Activated CD4-positive, alpha-beta T cell treated with anti-CD3 and anti-CD28 coated beads, Interleukin-2, amount 10 ng/mL, durations not matched to agents 7 days and 5 days (primary cell): ENCODE data around the gene ADCYAP1R1. TPM values are rescaled to one million over a fixed set of nuclear protein-coding genes. Genes with fewer than 3 reads are reported as not detected.

ENCODE experiments used
- CTCF ChIA-PET: fragments of 350-600 bp; sonication (Branson Sonifier 250); formaldehyde crosslinking; loops from one replicate; lab custom pipeline; 2021; ENCODE audit warnings: antibody characterized with exemption; lab: Charles Lee
- POLR2A ChIA-PET: fragments of 350-600 bp; sonication (Branson Sonifier 250); formaldehyde crosslinking; loops from one replicate; lab custom pipeline; 2021; ENCODE audit warnings: antibody characterized with exemption; lab: Charles Lee
- DNase-seq: peaks from one replicate; pipeline ENCODE4 v3.0.0-alpha.2; 2020
- H3K27ac Mint-ChIP-seq: one replicate; pipeline ENCODE4 v1.8.0; 2021; ENCODE audit warnings: mild to moderate bottlenecking, moderate library complexity, mixed read lengths
- H3K27me3 Mint-ChIP-seq: one replicate; pipeline ENCODE4 v1.8.0; 2021; ENCODE audit warnings: mixed read lengths
- H3K36me3 Mint-ChIP-seq: one replicate; pipeline ENCODE4 v1.8.0; 2021; ENCODE audit warnings: low read depth, mixed read lengths
- H3K4me1 Mint-ChIP-seq: one replicate; pipeline ENCODE4 v1.8.0; 2021; ENCODE audit warnings: mixed read lengths
- H3K4me3 Mint-ChIP-seq: one replicate; pipeline ENCODE4 v1.8.0; 2021; ENCODE audit warnings: mild to moderate bottlenecking, moderate library complexity, mixed read lengths
- H3K9me3 Mint-ChIP-seq: one replicate; pipeline ENCODE4 v1.8.0; 2021; ENCODE audit warnings: mixed read lengths
- total RNA-seq, 2 experiments: library from RNA; stranded (reverse); gene quantifications; one replicate each; pipeline ENCODE4 v1.2.3, GENCODE V29; 2021

The ADCYAP1R1 gene
- total RNA-seq, 2 experiments from 2014 or later: not detected

GRCh38 chr7:31022726-31023125 is 29.4 kb upstream of the ADCYAP1R1 start:
- Mint-ChIP-seq H3K27ac (peak overlapping the region; percentile 58), H3K9me3 (peaks cover 18% of the 10 kb centered on the region), H3K4me3 (no peak overlapping the region), H3K4me1 (peaks cover 59% of the 10 kb centered on the region), H3K36me3 (peaks cover 1% of the 10 kb centered on the region), H3K27me3 (no peaks in the 10 kb centered on the region)
- POLR2A ChIA-PET: no interaction called here
- no peak for DNase-seq
- CTCF ChIA-PET: interaction anchor here (0.9 kb wide), 1 partner anchor 17 kb away, joined by 3 read pairs; no protein-coding TSS in a partner anchor

DNA sequence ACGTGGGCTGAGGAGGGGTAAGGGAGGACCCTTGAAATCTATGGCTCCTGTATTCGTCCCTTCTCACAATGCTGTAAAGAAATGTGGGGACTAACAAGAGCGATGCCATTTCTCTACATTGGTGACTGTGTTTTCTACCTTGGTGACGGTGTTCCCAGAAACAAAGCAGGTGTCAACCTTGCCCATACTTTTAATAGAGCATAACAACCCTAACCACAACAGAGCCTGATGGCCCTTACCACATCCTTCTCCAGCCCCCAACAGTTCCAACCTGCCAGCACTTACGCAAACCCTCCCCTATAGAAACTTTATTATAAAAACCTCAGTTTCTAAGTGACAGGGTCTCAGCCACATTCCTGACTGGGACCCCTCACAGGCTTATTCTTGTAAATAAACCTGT is 28.2 kb upstream of the ADCYAP1R1 start:
- ChIA-PET POLR2A (no interaction called here), CTCF (no interaction called here)
- Mint-ChIP-seq H3K27ac (peak overlapping the region; percentile 79), H3K9me3 (peaks cover 18% of the 10 kb centered on the region), H3K4me3 (no peak overlapping the region), H3K27me3 (no peaks in the 10 kb centered on the region), H3K4me1 (peaks cover 51% of the 10 kb centered on the region), H3K36me3 (peaks cover 1% of the 10 kb centered on the region)
- DNase-seq: peak; percentile 13

- DNase-seq: no peak
- Mint-ChIP-seq H3K4me1 (peaks cover 31% of the 10 kb centered on the region), H3K4me3 (no peak overlapping the region), H3K36me3 (peaks cover 1% of the 10 kb centered on the region), H3K27me3 (no peaks in the 10 kb centered on the region), H3K9me3 (peaks cover 18% of the 10 kb centered on the region), H3K27ac (no peak overlapping the region)
- ChIA-PET CTCF (interaction anchor here (0.8 to 1.5 kb wide), 5 partner anchors 10 to 134 kb away, joined by 3 to 4 read pairs (median 3); no protein-coding TSS in a partner anchor), POLR2A (no interaction called here)
These were observed 24.7 kb upstream of the ADCYAP1R1 start for GRCh38 chr7:31027161-31027965.

DNA sequence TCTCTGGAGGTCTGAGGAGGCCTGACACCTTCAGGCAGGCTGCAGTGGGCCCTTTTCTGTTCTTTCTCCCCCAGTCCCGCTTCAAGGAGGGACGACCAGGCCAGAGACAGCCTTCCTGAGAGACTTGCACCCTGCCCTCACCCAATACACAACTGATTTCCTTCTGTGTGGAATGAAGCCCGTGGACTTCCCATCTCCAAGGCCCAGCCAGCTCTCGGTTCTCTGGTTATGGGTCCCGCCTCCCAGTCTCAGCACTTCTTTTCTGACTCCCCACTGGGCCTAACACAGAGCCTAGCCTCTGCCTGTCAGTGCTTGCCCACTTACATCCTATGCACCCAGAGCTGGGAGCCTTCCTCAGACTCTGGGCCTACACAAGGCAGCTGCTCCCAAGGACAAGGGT is 24.1 kb upstream of the ADCYAP1R1 start:
- DNase-seq: no peak
- peaks cover 1% of the 10 kb centered on the region for H3K36me3 Mint-ChIP-seq
- CTCF ChIA-PET: interaction anchor here (1.0 to 1.2 kb wide), 2 partner anchors 13 to 44 kb away, joined by 3 to 4 read pairs; no protein-coding TSS in a partner anchor
- H3K9me3 Mint-ChIP-seq: peaks cover 18% of the 10 kb centered on the region
- H3K27me3 Mint-ChIP-seq: peaks cover 3% of the 10 kb centered on the region
- H3K27ac Mint-ChIP-seq: no peak overlapping the region
- no peak overlapping the region for H3K4me3 Mint-ChIP-seq
- H3K4me1 Mint-ChIP-seq: peaks cover 29% of the 10 kb centered on the region
- POLR2A ChIA-PET: no interaction called here

- CTCF ChIA-PET: interaction anchor here (1.0 kb wide), 1 partner anchor 45 kb away, joined by 3 read pairs; no protein-coding TSS in a partner anchor
These were observed 23.6 kb upstream of the ADCYAP1R1 start for GRCh38 chr7:31028417-31028992.

DNA sequence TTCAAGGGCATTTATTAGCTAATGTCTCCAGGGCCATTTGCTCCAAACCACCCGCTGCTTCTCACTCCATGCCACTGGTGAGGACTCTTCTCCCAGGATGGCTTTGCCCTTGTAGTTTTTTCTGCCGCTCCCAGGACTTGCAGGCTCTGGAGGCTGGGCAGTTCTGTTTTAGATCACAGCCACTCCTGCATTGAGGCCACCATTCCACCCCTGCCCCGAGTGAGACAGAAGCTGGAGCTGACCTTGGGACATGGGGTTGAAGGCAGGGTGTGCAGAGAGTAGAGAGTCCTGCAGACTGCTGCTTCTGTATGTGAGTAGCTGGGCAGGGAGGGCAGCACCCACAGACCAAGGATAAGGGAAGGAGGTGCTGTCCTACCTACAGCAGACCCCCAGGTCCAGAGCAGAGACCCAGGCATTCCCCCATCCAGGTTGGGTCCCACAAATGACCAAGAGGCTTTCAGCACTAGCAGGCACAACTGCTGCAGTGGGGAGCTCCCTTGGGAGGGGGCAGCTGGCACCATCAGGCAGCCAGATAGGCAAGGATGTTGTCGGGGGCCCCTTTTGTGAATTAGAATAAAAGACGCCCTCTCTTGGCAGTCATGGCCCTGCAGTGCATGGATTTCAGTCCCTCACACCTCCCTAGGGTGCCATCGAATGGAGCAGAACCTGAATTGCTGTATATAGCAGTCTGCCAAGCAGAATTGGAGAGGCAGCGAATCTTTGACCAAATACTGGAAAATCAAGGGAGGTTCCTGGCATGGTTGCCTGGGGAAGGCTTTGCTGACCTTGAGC is 22.7 kb upstream of the ADCYAP1R1 start:
- DNase-seq: no peak
- ChIA-PET CTCF (no interaction called here), POLR2A (no interaction called here)
- peaks cover 7% of the 10 kb centered on the region for H3K9me3 Mint-ChIP-seq
- peaks cover 15% of the 10 kb centered on the region for H3K4me1 Mint-ChIP-seq
- H3K36me3 Mint-ChIP-seq: no peaks in the 10 kb centered on the region
- H3K27me3 Mint-ChIP-seq: peaks cover 7% of the 10 kb centered on the region
- no peak overlapping the region for H3K4me3 Mint-ChIP-seq
- H3K27ac Mint-ChIP-seq: no peak overlapping the region

More at GRCh38 chr7:31028417-31028992, 23.6 kb upstream of the ADCYAP1R1 start:
- peaks cover 24% of the 10 kb centered on the region for H3K4me1 Mint-ChIP-seq
- H3K27ac Mint-ChIP-seq: no peak overlapping the region
- POLR2A ChIA-PET: no interaction called here
- H3K36me3 Mint-ChIP-seq: peaks cover 1% of the 10 kb centered on the region
- peaks cover 3% of the 10 kb centered on the region for H3K27me3 Mint-ChIP-seq
- peaks cover 14% of the 10 kb centered on the region for H3K9me3 Mint-ChIP-seq
- H3K4me3 Mint-ChIP-seq: no peak overlapping the region
- DNase-seq: no peak

GRCh38 chr7:31033674-31034300 is 18.3 kb upstream of the ADCYAP1R1 start:
- no peak overlapping the region for H3K27ac Mint-ChIP-seq
- CTCF ChIA-PET: no interaction called here
- peaks cover 9% of the 10 kb centered on the region for H3K27me3 Mint-ChIP-seq
- no peaks in the 10 kb centered on the region for H3K4me1 Mint-ChIP-seq
- DNase-seq: no peak
- H3K4me3 Mint-ChIP-seq: no peak overlapping the region
- H3K9me3 Mint-ChIP-seq: no peaks in the 10 kb centered on the region
- POLR2A ChIA-PET: no interaction called here
- H3K36me3 Mint-ChIP-seq: no peaks in the 10 kb centered on the region

- Mint-ChIP-seq H3K27ac (no peak overlapping the region), H3K4me1 (no peaks in the 10 kb centered on the region), H3K27me3 (peaks cover 21% of the 10 kb centered on the region), H3K4me3 (no peak overlapping the region), H3K9me3 (no peaks in the 10 kb centered on the region), H3K36me3 (no peaks in the 10 kb centered on the region)
- ChIA-PET POLR2A (no interaction called here), CTCF (interaction anchor here (1.5 to 1.6 kb wide), 2 partner anchors 10 to 41 kb away, joined by 4 to 5 read pairs; no protein-coding TSS in a partner anchor)
- DNase-seq: no peak
These were observed 15.2 kb upstream of the ADCYAP1R1 start for GRCh38 chr7:31036924-31037323.

GRCh38 chr7:31043051-31043471 is 9.0 kb upstream of the ADCYAP1R1 start:
- ChIA-PET CTCF (no interaction called here), POLR2A (no interaction called here)
- Mint-ChIP-seq H3K27me3 (peaks cover 26% of the 10 kb centered on the region), H3K36me3 (no peaks in the 10 kb centered on the region), H3K4me1 (no peaks in the 10 kb centered on the region), H3K4me3 (no peak overlapping the region), H3K9me3 (no peaks in the 10 kb centered on the region), H3K27ac (no peak overlapping the region)
- no peak for DNase-seq

DNA sequence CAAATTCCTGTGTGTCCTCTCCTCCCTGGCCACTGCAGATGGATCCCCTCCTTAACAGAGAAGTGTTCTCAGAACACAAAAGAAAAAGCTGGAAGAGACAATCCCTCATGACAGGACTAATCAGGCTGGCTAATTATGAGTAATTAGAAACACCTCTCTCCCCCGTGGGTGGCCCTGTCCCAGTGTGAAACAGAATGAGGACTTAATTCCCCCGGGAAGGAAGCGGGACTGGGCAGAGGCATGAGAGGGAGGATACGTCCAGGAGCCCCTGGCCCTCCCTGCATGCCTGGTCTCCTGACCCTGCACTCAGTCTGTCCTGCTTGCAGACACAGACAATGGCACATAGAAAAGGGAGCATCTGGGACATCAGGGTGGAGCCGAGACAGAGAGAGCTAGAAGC is 7.6 kb upstream of the ADCYAP1R1 start:
- H3K4me3 Mint-ChIP-seq: no peak overlapping the region
- no peaks in the 10 kb centered on the region for H3K4me1 Mint-ChIP-seq
- CTCF ChIA-PET: no interaction called here
- peaks cover 26% of the 10 kb centered on the region for H3K27me3 Mint-ChIP-seq
- DNase-seq: no peak
- no peaks in the 10 kb centered on the region for H3K36me3 Mint-ChIP-seq
- POLR2A ChIA-PET: no interaction called here
- no peak overlapping the region for H3K27ac Mint-ChIP-seq
- H3K9me3 Mint-ChIP-seq: no peaks in the 10 kb centered on the region

- Mint-ChIP-seq H3K9me3 (no peaks in the 10 kb centered on the region), H3K27me3 (peaks cover 30% of the 10 kb centered on the region), H3K4me3 (no peak overlapping the region), H3K27ac (no peak overlapping the region), H3K4me1 (no peaks in the 10 kb centered on the region), H3K36me3 (no peaks in the 10 kb centered on the region)
- ChIA-PET CTCF (no interaction called here), POLR2A (no interaction called here)
- no peak for DNase-seq
These were observed 5.4 kb upstream of the ADCYAP1R1 start for GRCh38 chr7:31046723-31047122.

- Mint-ChIP-seq H3K4me1 (no peaks in the 10 kb centered on the region), H3K4me3 (no peak overlapping the region), H3K9me3 (no peaks in the 10 kb centered on the region), H3K27me3 (peaks cover 26% of the 10 kb centered on the region), H3K27ac (no peak overlapping the region), H3K36me3 (no peaks in the 10 kb centered on the region)
- DNase-seq: no peak
- POLR2A ChIA-PET: no interaction called here
- CTCF ChIA-PET: no interaction called here
These were observed 4.6 kb upstream of the ADCYAP1R1 start for GRCh38 chr7:31047313-31048146.
